Measurements from ENCODE around the gene BANF2.

GRCh38 chr20:17679941-17680835 lies 19.6 kb upstream of the BANF2 start:
- TF ChIP-seq CTCF (conservative IDR thresholded peaks at IDR 0.05 in 1 of 2, IDR thresholded peaks at IDR 0.05 in 1 of 2; ENCODE audit: extremely low read depth in 1 of 2, insufficient read depth in 1 of 2, low read depth in 1 of 2, low read length in 2 of 2) (no peak), EZH2 (IDR thresholded peaks at IDR 0.05; ENCODE audit: borderline replicate concordance, low read length) (no peak)

Data from mammary epithelial cell (primary cell).